ENCODE data around the gene REXO2. TPM values are rescaled to one million over a fixed set of nuclear protein-coding genes. Genes with fewer than 3 reads are reported as not detected.

The REXO2 gene
- total RNA-seq, 1 donor: 23.7 TPM

DNA sequence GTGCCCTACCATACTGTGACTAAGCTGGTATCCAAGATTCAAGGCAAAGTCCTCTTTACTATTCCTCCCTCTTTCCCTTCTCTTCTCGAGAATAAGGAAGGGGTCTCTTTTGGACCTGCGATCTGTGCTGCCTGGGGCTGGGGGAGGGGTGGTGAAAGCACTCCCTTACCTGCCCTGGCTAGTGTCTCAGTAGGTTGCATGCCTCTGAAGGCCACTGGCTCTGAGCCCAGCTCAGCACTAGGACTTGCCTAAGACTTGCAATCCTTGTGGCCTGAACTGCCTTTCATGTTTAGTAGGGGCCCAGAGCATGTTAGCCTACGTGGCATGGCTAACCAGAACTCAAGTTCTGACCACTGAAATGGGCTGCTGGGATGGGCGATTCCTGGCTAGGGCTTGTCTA lies 13.0 kb upstream of the REXO2 start:
- Histone ChIP-seq H3K27me3 (ENCODE audit: insufficient read depth, low read length) (no peaks in the 10 kb centered on the region), H3K4me1 (ENCODE audit: insufficient read depth, low read length) (no peaks in the 10 kb centered on the region), H3K9me3 (ENCODE audit: low read depth, low read length) (no peaks in the 10 kb centered on the region), H3K4me3 (ENCODE audit: low read length) (no peak overlapping the region)

GRCh38 chr11:114430290-114430689 lies 9.0 kb upstream of the REXO2 start:
- H3K4me3 ChIP-seq (ENCODE audit: low read length): no peak overlapping the region
- H3K4me1 ChIP-seq (ENCODE audit: insufficient read depth, low read length): no peaks in the 10 kb centered on the region
- H3K27me3 ChIP-seq (ENCODE audit: insufficient read depth, low read length): no peaks in the 10 kb centered on the region
- H3K9me3 ChIP-seq (ENCODE audit: low read depth, low read length): no peaks in the 10 kb centered on the region

DNA sequence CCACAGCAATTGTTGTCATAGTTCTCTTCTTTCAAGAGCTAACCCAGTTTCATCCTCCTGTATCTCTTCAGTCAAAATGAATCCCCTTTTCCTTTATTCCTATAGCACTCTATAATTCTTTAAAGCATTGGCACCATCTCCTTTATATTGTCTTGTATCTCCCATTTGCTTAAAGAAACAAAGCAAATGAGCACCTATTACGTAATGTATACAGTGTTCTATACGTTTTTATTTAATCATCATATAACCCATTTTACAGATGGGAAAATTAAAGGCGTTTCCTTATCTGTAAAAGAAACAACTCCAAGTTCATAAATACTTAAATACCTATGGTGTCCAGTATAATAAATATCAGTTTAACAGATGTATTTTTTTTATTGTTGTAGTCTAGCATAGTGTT lies 6.4 kb upstream of the REXO2 start:
- Histone ChIP-seq H3K27me3 (ENCODE audit: insufficient read depth, low read length) (no peaks in the 10 kb centered on the region), H3K4me1 (ENCODE audit: insufficient read depth, low read length) (no peaks in the 10 kb centered on the region), H3K9me3 (ENCODE audit: low read depth, low read length) (no peaks in the 10 kb centered on the region), H3K4me3 (ENCODE audit: low read length) (no peak overlapping the region)

DNA sequence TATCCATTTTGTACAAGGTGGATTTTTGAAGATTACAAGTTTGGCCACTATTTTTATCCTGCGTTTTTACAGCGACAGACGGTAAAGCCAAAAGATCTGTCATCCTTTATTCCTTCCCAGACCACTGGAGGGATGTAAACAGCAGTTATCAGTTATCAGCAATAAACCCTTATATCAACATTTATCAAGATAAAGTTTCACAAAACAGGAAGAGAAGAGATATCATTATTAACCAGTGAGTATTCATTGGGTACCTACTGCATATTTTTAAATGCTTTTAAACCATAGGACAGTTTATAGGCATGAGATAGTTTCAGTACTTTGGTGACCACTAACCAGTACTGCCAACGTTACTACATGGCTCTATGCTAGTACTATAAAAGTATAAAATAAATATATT lies 5.9 kb upstream of the REXO2 start:
- H3K27me3 ChIP-seq (ENCODE audit: insufficient read depth, low read length): no peaks in the 10 kb centered on the region
- H3K4me1 ChIP-seq (ENCODE audit: insufficient read depth, low read length): peaks cover under 1% of the 10 kb centered on the region
- H3K9me3 ChIP-seq (ENCODE audit: low read depth, low read length): no peaks in the 10 kb centered on the region
- H3K4me3 ChIP-seq (ENCODE audit: low read length): no peak overlapping the region

- Histone ChIP-seq H3K9me3 (ENCODE audit: low read depth, low read length) (no peaks in the 10 kb centered on the region), H3K4me3 (ENCODE audit: low read length) (no peak overlapping the region), H3K27me3 (ENCODE audit: insufficient read depth, low read length) (no peaks in the 10 kb centered on the region), H3K4me1 (ENCODE audit: insufficient read depth, low read length) (peaks cover 14% of the 10 kb centered on the region)
Observed at GRCh38 chr11:114438303-114438702, 964 bp upstream of the REXO2 start.

GRCh38 chr11:114440121-114440860 lies 1.0 kb downstream of the REXO2 start:
- H3K27me3 ChIP-seq (ENCODE audit: insufficient read depth, low read length): no peaks in the 10 kb centered on the region
- no peaks in the 10 kb centered on the region for H3K9me3 ChIP-seq (ENCODE audit: low read depth, low read length)
- H3K4me3 ChIP-seq (ENCODE audit: low read length): peak overlapping the region; percentile 66
- peaks cover 14% of the 10 kb centered on the region for H3K4me1 ChIP-seq (ENCODE audit: insufficient read depth, low read length)

GRCh38 chr11:114440971-114441763 lies 1.9 kb downstream of the REXO2 start:
- H3K27me3 ChIP-seq (ENCODE audit: insufficient read depth, low read length): no peaks in the 10 kb centered on the region

GRCh38 chr11:114441921-114442320 lies 2.7 kb downstream of the REXO2 start:
- Histone ChIP-seq H3K4me3 (ENCODE audit: low read length) (no peak overlapping the region), H3K4me1 (ENCODE audit: insufficient read depth, low read length) (peaks cover 14% of the 10 kb centered on the region), H3K27me3 (ENCODE audit: insufficient read depth, low read length) (no peaks in the 10 kb centered on the region), H3K9me3 (ENCODE audit: low read depth, low read length) (no peaks in the 10 kb centered on the region)

More at GRCh38 chr11:114440971-114441763, 1.9 kb downstream of the REXO2 start:
- H3K4me1 ChIP-seq (ENCODE audit: insufficient read depth, low read length): peaks cover 14% of the 10 kb centered on the region
- no peak overlapping the region for H3K4me3 ChIP-seq (ENCODE audit: low read length)
- no peaks in the 10 kb centered on the region for H3K9me3 ChIP-seq (ENCODE audit: low read depth, low read length)

- H3K27me3 ChIP-seq (ENCODE audit: insufficient read depth, low read length): no peaks in the 10 kb centered on the region
- no peaks in the 10 kb centered on the region for H3K9me3 ChIP-seq (ENCODE audit: low read depth, low read length)
- H3K4me1 ChIP-seq (ENCODE audit: insufficient read depth, low read length): peaks cover 14% of the 10 kb centered on the region
- no peak overlapping the region for H3K4me3 ChIP-seq (ENCODE audit: low read length)
Observed at GRCh38 chr11:114442536-114442935, 3.3 kb downstream of the REXO2 start.

- H3K9me3 ChIP-seq (ENCODE audit: low read depth, low read length): no peaks in the 10 kb centered on the region
- H3K4me1 ChIP-seq (ENCODE audit: insufficient read depth, low read length): no peaks in the 10 kb centered on the region
- no peak overlapping the region for H3K4me3 ChIP-seq (ENCODE audit: low read length)
- no peaks in the 10 kb centered on the region for H3K27me3 ChIP-seq (ENCODE audit: insufficient read depth, low read length)
Observed at GRCh38 chr11:114447444-114447843, 8.2 kb downstream of the REXO2 start.

DNA sequence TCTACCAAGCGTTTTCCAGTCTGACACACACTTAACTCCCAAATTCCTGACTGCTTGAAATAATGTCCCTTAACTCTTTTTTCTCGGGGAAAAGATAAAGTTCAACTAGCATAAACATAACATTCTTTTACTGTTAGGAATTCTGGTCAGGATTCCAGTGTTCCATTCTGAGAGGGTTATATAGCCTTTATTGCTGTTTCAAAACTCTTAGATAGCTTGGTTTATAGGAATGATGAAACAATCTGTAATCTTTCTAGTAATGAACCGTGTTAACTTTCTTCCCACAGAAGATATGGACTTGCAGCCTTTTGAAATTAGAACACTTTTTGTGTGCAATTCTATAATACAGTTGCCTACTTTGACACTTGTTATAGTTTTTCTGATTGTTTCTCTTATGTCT lies 8.6 kb downstream of the REXO2 start:
- no peaks in the 10 kb centered on the region for H3K9me3 ChIP-seq (ENCODE audit: low read depth, low read length)
- no peak overlapping the region for H3K4me3 ChIP-seq (ENCODE audit: low read length)
- H3K4me1 ChIP-seq (ENCODE audit: insufficient read depth, low read length): no peaks in the 10 kb centered on the region
- no peaks in the 10 kb centered on the region for H3K27me3 ChIP-seq (ENCODE audit: insufficient read depth, low read length)

DNA sequence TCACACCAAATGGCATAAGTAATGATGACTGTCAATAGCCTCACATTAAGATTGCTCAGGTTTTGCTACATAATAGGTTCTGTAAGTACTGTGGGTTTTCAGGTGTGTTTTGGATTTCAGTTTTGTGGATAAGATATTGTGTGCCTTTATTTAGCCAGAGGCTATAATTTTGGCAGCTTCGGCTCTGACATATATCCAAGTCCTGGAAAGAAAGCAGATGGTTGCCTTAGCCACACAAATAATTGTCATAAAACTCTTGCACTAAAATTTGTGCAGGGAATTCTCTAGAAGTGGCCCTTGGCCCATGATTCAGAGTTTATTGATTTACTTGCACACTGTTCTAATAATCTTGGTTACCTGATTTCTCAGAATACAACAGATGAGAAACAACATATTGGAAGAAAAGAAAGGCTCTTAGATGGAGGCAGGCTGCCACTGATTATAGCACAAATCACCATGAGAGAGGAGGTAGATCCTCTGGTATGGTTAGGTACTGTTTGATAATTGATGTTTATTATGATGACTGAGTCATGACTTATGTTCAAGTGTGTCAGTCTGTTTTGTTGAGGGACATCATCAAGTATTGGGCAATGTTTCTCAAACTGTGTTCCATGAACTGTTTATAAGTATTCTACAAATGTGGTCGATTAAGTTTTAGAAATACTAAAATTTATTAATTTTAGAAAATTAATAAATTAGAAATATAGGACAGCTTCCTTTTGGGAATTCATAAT lies 9.6 kb downstream of the REXO2 start:
- Histone ChIP-seq H3K4me3 (ENCODE audit: low read length) (no peak overlapping the region), H3K4me1 (ENCODE audit: insufficient read depth, low read length) (no peaks in the 10 kb centered on the region), H3K27me3 (ENCODE audit: insufficient read depth, low read length) (no peaks in the 10 kb centered on the region), H3K9me3 (ENCODE audit: low read depth, low read length) (no peaks in the 10 kb centered on the region)

GRCh38 chr11:114449845-114450244 lies 10.6 kb downstream of the REXO2 start:
- H3K4me1 ChIP-seq (ENCODE audit: insufficient read depth, low read length): no peaks in the 10 kb centered on the region
- H3K4me3 ChIP-seq (ENCODE audit: low read length): no peak overlapping the region
- H3K27me3 ChIP-seq (ENCODE audit: insufficient read depth, low read length): no peaks in the 10 kb centered on the region
- no peaks in the 10 kb centered on the region for H3K9me3 ChIP-seq (ENCODE audit: low read depth, low read length)

DNA sequence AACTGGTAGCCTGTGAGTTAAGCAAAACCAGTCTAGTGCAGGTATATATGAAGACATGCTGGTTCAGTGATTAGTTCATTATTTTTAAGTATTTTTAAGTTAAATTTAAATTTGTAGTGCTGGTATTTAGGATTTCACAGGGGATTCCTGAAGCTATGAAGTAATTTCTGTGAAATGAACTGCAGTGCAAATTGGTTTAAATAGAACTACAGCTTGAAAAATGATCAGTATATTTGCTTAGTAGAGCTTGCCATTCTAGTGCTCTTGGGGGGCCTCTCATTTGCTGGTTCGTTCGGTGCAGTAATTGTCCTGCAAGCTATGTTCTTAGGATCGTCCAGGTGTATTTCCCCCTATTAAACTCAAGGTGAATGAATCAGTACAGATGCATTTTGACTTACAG lies 13.1 kb downstream of the REXO2 start:
- H3K4me1 ChIP-seq (ENCODE audit: insufficient read depth, low read length): no peaks in the 10 kb centered on the region
- no peaks in the 10 kb centered on the region for H3K27me3 ChIP-seq (ENCODE audit: insufficient read depth, low read length)
- H3K9me3 ChIP-seq (ENCODE audit: low read depth, low read length): no peaks in the 10 kb centered on the region
- H3K4me3 ChIP-seq (ENCODE audit: low read length): no peak overlapping the region

- no peaks in the 10 kb centered on the region for H3K4me1 ChIP-seq (ENCODE audit: insufficient read depth, low read length)
- H3K27me3 ChIP-seq (ENCODE audit: insufficient read depth, low read length): no peaks in the 10 kb centered on the region
- no peaks in the 10 kb centered on the region for H3K9me3 ChIP-seq (ENCODE audit: low read depth, low read length)
- no peak overlapping the region for H3K4me3 ChIP-seq (ENCODE audit: low read length)
Observed at GRCh38 chr11:114463999-114464398, 24.7 kb downstream of the REXO2 start.

All from mononuclear cell (primary cell).